H9 (cell line): Measurements from ENCODE around the gene ACTL9. TPM values are rescaled to one million over a fixed set of nuclear protein-coding genes. Genes with fewer than 3 reads are reported as not detected.

Experiments
- DNase-seq: peaks from one replicate; pipeline ENCODE4 v3.0.0-alpha.2; 2017
- H2AFZ ChIP-seq: one replicate; pipeline ENCODE4 v1.6.1; 2013; ENCODE audit warnings: mild to moderate bottlenecking, low read length, control low read depth, moderate library complexity
- H2AK5ac ChIP-seq: 2 replicates; pipeline ENCODE4 v1.6.1; 2013; ENCODE audit warnings: low read length, control low read depth, mixed read lengths; ENCODE audit not compliant: insufficient read length
- H2BK120ac ChIP-seq: one replicate; pipeline ENCODE4 v1.6.1; 2013; ENCODE audit warnings: low read depth, mild to moderate bottlenecking, low read length, control low read depth, inconsistent platforms; ENCODE audit not compliant: poor library complexity, severe bottlenecking
- H2BK12ac ChIP-seq: 2 replicates; pipeline ENCODE4 v1.6.1; 2013; ENCODE audit warnings: low read length, control low read depth, mixed read lengths, low read depth; ENCODE audit not compliant: insufficient read length
- H2BK15ac ChIP-seq: 2 replicates; pipeline ENCODE4 v1.6.1; 2013; ENCODE audit warnings: low read depth, low read length, control low read depth
- H2BK20ac ChIP-seq: one replicate; pipeline ENCODE4 v1.6.1; 2013; ENCODE audit warnings: low read depth, mild to moderate bottlenecking, low read length, control low read depth, inconsistent platforms; ENCODE audit not compliant: poor library complexity, severe bottlenecking
- H2BK5ac ChIP-seq: 2 replicates; pipeline ENCODE4 v1.6.1; 2013; ENCODE audit warnings: low read length, control low read depth, mixed read lengths; ENCODE audit not compliant: insufficient read length
- H3K14ac ChIP-seq: 2 replicates; pipeline ENCODE4 v1.6.1; 2013; ENCODE audit warnings: low read length, control low read depth; ENCODE audit not compliant: insufficient read depth
- H3K18ac ChIP-seq: 2 replicates; pipeline ENCODE4 v1.6.1; 2013; ENCODE audit warnings: low read depth, mild to moderate bottlenecking, mixed read lengths, low read length, control low read depth; ENCODE audit not compliant: insufficient read length
- H3K23ac ChIP-seq: 2 replicates; pipeline ENCODE4 v1.6.1; 2013; ENCODE audit warnings: low read length, control low read depth, mixed read lengths, low read depth; ENCODE audit not compliant: insufficient read length
- H3K23me2 ChIP-seq: 2 replicates; pipeline ENCODE4 v1.6.1; 2013; ENCODE audit warnings: low read depth, mild to moderate bottlenecking, mixed read lengths, low read length, control low read depth; ENCODE audit not compliant: insufficient read length, poor library complexity, severe bottlenecking
- H3K27ac ChIP-seq: 2 replicates; pipeline ENCODE4 v1.5.1; 2013; ENCODE audit warnings: low read length, control low read depth, mixed read lengths, low read depth; ENCODE audit not compliant: insufficient read length
- H3K27me3 ChIP-seq: 2 replicates; pipeline ENCODE4 v1.6.1; 2013; ENCODE audit warnings: low read length, control low read depth, inconsistent platforms; ENCODE audit not compliant: insufficient read depth
- H3K4ac ChIP-seq: 2 replicates; pipeline ENCODE4 v1.6.1; 2013; ENCODE audit warnings: low read depth, mild to moderate bottlenecking, control low read depth, inconsistent platforms, low read length, moderate library complexity
- H3K4me1 ChIP-seq: 2 replicates; pipeline ENCODE4 v1.6.1; 2013; ENCODE audit warnings: low read length, control low read depth, inconsistent platforms; ENCODE audit not compliant: insufficient read depth
- H3K4me2 ChIP-seq: 2 replicates; pipeline ENCODE4 v1.6.1; 2013; ENCODE audit warnings: low read length, control low read depth, mixed read lengths; ENCODE audit not compliant: insufficient read length, insufficient read depth
- H3K56ac ChIP-seq: 2 replicates; pipeline ENCODE4 v1.6.1; 2013; ENCODE audit warnings: low read depth, mild to moderate bottlenecking, mixed read lengths, low read length, control low read depth; ENCODE audit not compliant: insufficient read length
- H3K79me1 ChIP-seq: 2 replicates; pipeline ENCODE4 v1.6.1; 2013; ENCODE audit warnings: low read depth, mild to moderate bottlenecking, moderate library complexity, low read length, control low read depth, inconsistent platforms; ENCODE audit not compliant: insufficient read depth, poor library complexity, severe bottlenecking
- H3K79me2 ChIP-seq: 2 replicates; pipeline ENCODE4 v1.6.1; 2013; ENCODE audit warnings: low read length, control low read depth, inconsistent platforms; ENCODE audit not compliant: insufficient read depth
- H3K9ac ChIP-seq: 2 replicates; pipeline ENCODE4 v1.6.1; 2013; ENCODE audit warnings: low read length, control low read depth, mixed read lengths; ENCODE audit not compliant: insufficient read length; ENCODE audit errors: extremely low read depth
- H3K9me3 ChIP-seq: one replicate; pipeline ENCODE4 v1.6.1; 2013; ENCODE audit warnings: low read depth, low read length, inconsistent platforms; ENCODE audit not compliant: control insufficient read depth
- H3T11ph ChIP-seq: one replicate; pipeline ENCODE4 v1.6.1; 2013; ENCODE audit warnings: mild to moderate bottlenecking, low read length, control low read depth, inconsistent platforms
- H4K20me1 ChIP-seq: one replicate; pipeline ENCODE4 v1.6.1; 2013; ENCODE audit not compliant: control insufficient read depth, insufficient read length, insufficient read depth
- H4K5ac ChIP-seq: 2 replicates; pipeline ENCODE4 v1.6.1; 2013; ENCODE audit warnings: low read depth, mild to moderate bottlenecking, mixed read lengths, low read length, control low read depth; ENCODE audit not compliant: insufficient read length
- H4K8ac ChIP-seq: replicated peaks from 2 replicates; pipeline ENCODE4 v1.6.1; 2013; ENCODE audit warnings: low read length, control low read depth, mixed read lengths, low read depth; ENCODE audit not compliant: insufficient read length
- H4K91ac ChIP-seq: 2 replicates; pipeline ENCODE4 v1.6.1; 2013; ENCODE audit warnings: low read depth, mild to moderate bottlenecking, moderate library complexity, mixed read lengths, low read length, control low read depth; ENCODE audit not compliant: insufficient read length
- H3K27ac Mint-ChIP-seq, 3 experiments: 2 replicates in 2 of 3; 3 replicates in 1 of 3; pipeline ENCODE4 v1.8.0; 2020 to 2021; ENCODE audit warnings: mixed read lengths in 3 of 3, mild to moderate bottlenecking in 1 of 3, moderate library complexity in 1 of 3
- H3K27me3 Mint-ChIP-seq: 2 replicates; pipeline ENCODE4 v1.8.0; 2021; ENCODE audit warnings: low read depth, mild to moderate bottlenecking, moderate library complexity, mixed read lengths
- H3K36me3 Mint-ChIP-seq, 3 experiments: 2 replicates in 2 of 3; 3 replicates in 1 of 3; pipeline ENCODE4 v1.8.0; 2020 to 2021; ENCODE audit warnings: low read depth in 3 of 3, mixed read lengths in 3 of 3; ENCODE audit not compliant: insufficient read depth in 1 of 3
- H3K4me1 Mint-ChIP-seq, 2 experiments: 2 replicates each; pipeline ENCODE4 v1.8.0; 2020; ENCODE audit warnings: mixed read lengths in 2 of 2
- H3K4me3 Mint-ChIP-seq, 2 experiments: 2 replicates in 1 of 2; 3 replicates in 1 of 2; pipeline ENCODE4 v1.8.0; 2020 to 2021; ENCODE audit warnings: mild to moderate bottlenecking in 2 of 2, mixed read lengths in 2 of 2, moderate library complexity in 1 of 2
- H3K9me3 Mint-ChIP-seq, 2 experiments: 2 replicates in 1 of 2; 3 replicates in 1 of 2; pipeline ENCODE4 v1.8.0; 2020; ENCODE audit warnings: mild to moderate bottlenecking in 2 of 2, mixed read lengths in 2 of 2, moderate library complexity in 1 of 2
- CTCF ChIP-seq: fragments of 200-600 bp; sonication (generic); conservative IDR thresholded peaks from 3 replicates; pipeline ENCODE4 v1.8.0; 2021; ENCODE audit warnings: antibody characterized with exemption, mild to moderate bottlenecking
- WGBS: extraction: QIAGEN DNeasy Blood & Tissue Kit; methylation state at CpG from one replicate; pipeline ENCODE4 v1.1.7; 2013; ENCODE audit warnings: missing lambda C conversion rate, low lambda C conversion rate, mixed read lengths; ENCODE audit not compliant: insufficient read length; ENCODE audit errors: extremely low coverage; 5-methylcytosine and 5-hydroxymethylcytosine counted together
- total RNA-seq: library from RNA; stranded (reverse); gene quantifications from 2 replicates; pipeline ENCODE4 v1.2.1, GENCODE V29; 2021

ACTL9 gene
- total RNA-seq, 1 experiment from 2014 or later = not detected

GRCh38 chr19:8697671-8698432, 743 bp downstream of the ACTL9 start:
- no peak overlapping the region for H3K27ac Mint-ChIP-seq
- Histone ChIP-seq H2BK120ac (no peak overlapping the region), H3K79me1 (no peaks in the 10 kb centered on the region), H3K56ac (no peak overlapping the region), H4K20me1 (no peaks in the 10 kb centered on the region), H4K8ac (no peak overlapping the region), H2BK5ac (no peak overlapping the region), H3K18ac (no peak overlapping the region), H2AFZ (no peak overlapping the region), H3K9me3 (no peaks in the 10 kb centered on the region), H3K14ac (no peak overlapping the region; the same call in 1 of the 2 replicates), H4K5ac (no peak overlapping the region), H3K23me2 (no peaks in the 10 kb centered on the region), H3K27ac (no peak overlapping the region), H3K4ac (no peak overlapping the region), H2BK20ac (no peak overlapping the region), H3K23ac (no peak overlapping the region), H3T11ph (no peak overlapping the region), H2AK5ac (no peak overlapping the region), H2BK12ac (no peak overlapping the region), H2BK15ac (no peak overlapping the region), H3K9ac (no peak overlapping the region), H3K27me3 (no peaks in the 10 kb centered on the region; the same call in 1 of the 2 replicates), H3K79me2 (no peaks in the 10 kb centered on the region), H4K91ac (no peak overlapping the region), H3K4me1 (no peaks in the 10 kb centered on the region), H3K4me2 (no peak overlapping the region)
- no peaks in the 10 kb centered on the region for H3K36me3 Mint-ChIP-seq
- peak; percentile 76 for DNase-seq
- TF ChIP-seq CTCF = peak; percentile 68
- H3K4me1 Mint-ChIP-seq = peaks cover 0 to 3% of the 10 kb centered on the region in 2 experiments; a peak in 2 of 4 replicates
- H3K4me3 Mint-ChIP-seq = no peak overlapping the region
- H3K27me3 Mint-ChIP-seq = peaks cover 45% of the 10 kb centered on the region
- peaks cover 0 to 61% of the 10 kb centered on the region in 2 experiments; a peak in 3 of 5 replicates for H3K9me3 Mint-ChIP-seq
- no CpG with 5 or more reads among the region's 60 CpGs for WGBS
